ENCODE results near the gene SLK. TPM values are rescaled to one million over a fixed set of nuclear protein-coding genes. Genes with fewer than 3 reads are reported as not detected.

SLK gene
- total RNA-seq, 2 experiments from 2014 or later, result 19.4 to 19.9 TPM

DNA sequence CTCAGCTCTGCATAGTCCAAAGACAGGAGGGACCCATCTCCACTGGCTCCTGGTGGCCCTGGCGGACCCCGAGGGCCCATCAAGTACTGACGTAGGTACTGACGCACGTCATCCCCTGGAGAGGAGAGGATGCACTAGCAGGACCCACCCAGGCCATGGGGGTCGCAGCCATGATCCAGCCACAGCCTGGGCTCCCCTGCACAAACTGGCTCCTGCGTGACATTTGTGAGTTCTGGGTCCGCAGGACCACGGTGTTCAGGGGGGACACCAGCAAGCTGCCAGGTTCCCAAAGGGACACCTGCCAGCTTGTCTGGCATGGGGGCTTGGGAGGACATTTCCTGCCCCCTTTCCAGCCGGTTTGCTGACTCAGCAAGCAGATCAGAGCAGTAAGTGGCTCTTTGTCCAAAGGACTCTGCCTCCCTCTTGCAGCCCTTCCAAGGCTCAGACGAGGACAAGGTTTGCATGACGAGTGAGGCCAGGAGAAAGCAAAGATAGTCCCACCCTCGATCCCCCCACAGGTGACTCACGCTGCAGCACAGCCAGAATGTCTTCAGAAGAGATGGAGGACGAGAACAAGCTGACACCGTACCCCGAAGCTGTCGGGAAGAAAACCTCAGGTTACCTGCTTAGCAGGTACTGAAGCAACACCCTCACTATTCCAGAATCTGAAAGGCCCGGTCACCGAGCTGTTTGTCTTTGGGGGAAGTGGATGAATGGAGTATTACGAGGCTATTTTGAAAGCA lies 69.7 kb downstream of the SLK start:
- BruUV-seq (replicated peaks), result no TSS peak
- Histone ChIP-seq H3K4me3 (ENCODE audit: low read depth, low read length, poor library complexity, severe bottlenecking) (no peak overlapping the region), H3K79me2 (ENCODE audit: insufficient read depth, low read depth, low read length) (no peaks in the 10 kb centered on the region), H3K9me3 (ENCODE audit: low read length) (no peaks in the 10 kb centered on the region), H3K36me3 (ENCODE audit: insufficient read depth, low read length) (no peaks in the 10 kb centered on the region), H3K9me2 (ENCODE audit: insufficient read depth, low read length) (no peaks in the 10 kb centered on the region), H3K4me1 (ENCODE audit: insufficient read depth, low read length, poor library complexity, severe bottlenecking) (no peaks in the 10 kb centered on the region), H3K4me2 (ENCODE audit: low read length) (no peak overlapping the region), H2AFZ (ENCODE audit: low read length) (no peak overlapping the region), H4K20me1 (ENCODE audit: insufficient read depth, low read length) (no peaks in the 10 kb centered on the region), H3K27ac (ENCODE audit: low read depth, low read length, poor library complexity, severe bottlenecking) (no peak overlapping the region)
- intact Hi-C loops (cut with micrococcal nuclease; ENCODE audit: unreplicated experiment), result no loop called here
- TF ChIP-seq EZH2phosphoT487 (IDR thresholded peaks at IDR 0.05; ENCODE audit: borderline replicate concordance, low read depth, low read length), result no peak
- TF ChIP-seq, protein P1, sequence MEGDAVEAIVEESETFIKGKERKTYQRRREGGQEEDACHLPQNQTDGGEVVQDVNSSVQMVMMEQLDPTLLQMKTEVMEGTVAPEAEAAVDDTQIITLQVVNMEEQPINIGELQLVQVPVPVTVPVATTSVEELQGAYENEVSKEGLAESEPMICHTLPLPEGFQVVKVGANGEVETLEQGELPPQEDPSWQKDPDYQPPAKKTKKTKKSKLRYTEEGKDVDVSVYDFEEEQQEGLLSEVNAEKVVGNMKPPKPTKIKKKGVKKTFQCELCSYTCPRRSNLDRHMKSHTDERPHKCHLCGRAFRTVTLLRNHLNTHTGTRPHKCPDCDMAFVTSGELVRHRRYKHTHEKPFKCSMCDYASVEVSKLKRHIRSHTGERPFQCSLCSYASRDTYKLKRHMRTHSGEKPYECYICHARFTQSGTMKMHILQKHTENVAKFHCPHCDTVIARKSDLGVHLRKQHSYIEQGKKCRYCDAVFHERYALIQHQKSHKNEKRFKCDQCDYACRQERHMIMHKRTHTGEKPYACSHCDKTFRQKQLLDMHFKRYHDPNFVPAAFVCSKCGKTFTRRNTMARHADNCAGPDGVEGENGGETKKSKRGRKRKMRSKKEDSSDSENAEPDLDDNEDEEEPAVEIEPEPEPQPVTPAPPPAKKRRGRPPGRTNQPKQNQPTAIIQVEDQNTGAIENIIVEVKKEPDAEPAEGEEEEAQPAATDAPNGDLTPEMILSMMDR (conservative IDR thresholded peaks at IDR 0.05; ENCODE audit: low read length), result no peak
- DNase-seq (ENCODE audit: low spot score), result no peak
- CTCF ChIA-PET (ENCODE audit: unreplicated experiment), result no interaction called here
- POLR2A ChIA-PET, result interaction anchor here (0.5 to 0.6 kb wide), 2 partner anchors 77 to 154 kb away, joined by 3 to 5 read pairs; no protein-coding TSS in a partner anchor

DNA sequence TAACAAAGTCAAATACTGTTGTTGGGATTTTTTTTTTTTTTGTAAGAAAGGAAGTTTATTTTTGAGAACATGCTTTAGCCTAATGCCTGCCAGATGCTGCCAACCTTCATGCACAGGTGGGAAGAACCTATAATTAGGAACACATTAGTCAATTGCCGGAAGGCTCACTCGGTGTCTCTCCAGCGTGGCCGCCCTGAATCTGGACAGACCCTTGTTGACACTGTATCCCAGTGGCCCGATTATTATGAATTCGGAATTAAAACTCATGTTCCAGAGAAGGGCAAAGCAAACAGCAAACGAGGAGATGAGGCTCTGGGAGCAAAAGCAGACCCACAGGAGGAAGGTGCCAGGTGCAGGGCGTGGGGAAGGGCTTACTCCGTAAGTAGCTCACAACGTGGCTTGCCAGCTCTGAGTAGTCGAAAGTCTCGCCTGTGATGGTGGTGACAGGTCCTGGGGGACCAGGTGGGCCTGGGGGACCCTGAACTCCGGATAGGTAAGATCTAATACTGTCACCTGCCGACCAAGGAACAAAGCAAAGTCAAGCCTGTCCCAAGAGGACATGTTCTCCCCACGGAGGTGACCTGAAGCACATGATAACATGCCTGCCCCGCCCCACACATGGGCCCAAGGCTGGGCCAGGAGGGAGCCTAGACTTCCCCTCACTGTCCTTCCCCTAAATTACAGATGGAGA lies 70.5 kb downstream of the SLK start:
- intact Hi-C loops (cut with micrococcal nuclease; ENCODE audit: unreplicated experiment), result no loop called here
- no TSS peak for BruUV-seq (replicated peaks)
- Histone ChIP-seq H3K4me1 (ENCODE audit: insufficient read depth, low read length, poor library complexity, severe bottlenecking) (no peaks in the 10 kb centered on the region), H3K4me3 (ENCODE audit: low read depth, low read length, poor library complexity, severe bottlenecking) (no peak overlapping the region), H3K4me2 (ENCODE audit: low read length) (no peak overlapping the region), H3K9me2 (ENCODE audit: insufficient read depth, low read length) (no peaks in the 10 kb centered on the region), H3K36me3 (ENCODE audit: insufficient read depth, low read length) (no peaks in the 10 kb centered on the region), H3K9me3 (ENCODE audit: low read length) (no peaks in the 10 kb centered on the region), H4K20me1 (ENCODE audit: insufficient read depth, low read length) (no peaks in the 10 kb centered on the region), H3K79me2 (ENCODE audit: insufficient read depth, low read depth, low read length) (no peaks in the 10 kb centered on the region), H2AFZ (ENCODE audit: low read length) (no peak overlapping the region), H3K27ac (ENCODE audit: low read depth, low read length, poor library complexity, severe bottlenecking) (no peak overlapping the region)
- DNase-seq (ENCODE audit: low spot score), result no peak
- ChIA-PET CTCF (ENCODE audit: unreplicated experiment) (no interaction called here), POLR2A (interaction anchor here (0.6 kb wide), 1 partner anchor 76 kb away, joined by 3 read pairs; no protein-coding TSS in a partner anchor)
- TF ChIP-seq, protein P1 (conservative IDR thresholded peaks at IDR 0.05; ENCODE audit: low read length), result no peak
- no peak for TF ChIP-seq EZH2phosphoT487 (IDR thresholded peaks at IDR 0.05; ENCODE audit: borderline replicate concordance, low read depth, low read length)

DNA sequence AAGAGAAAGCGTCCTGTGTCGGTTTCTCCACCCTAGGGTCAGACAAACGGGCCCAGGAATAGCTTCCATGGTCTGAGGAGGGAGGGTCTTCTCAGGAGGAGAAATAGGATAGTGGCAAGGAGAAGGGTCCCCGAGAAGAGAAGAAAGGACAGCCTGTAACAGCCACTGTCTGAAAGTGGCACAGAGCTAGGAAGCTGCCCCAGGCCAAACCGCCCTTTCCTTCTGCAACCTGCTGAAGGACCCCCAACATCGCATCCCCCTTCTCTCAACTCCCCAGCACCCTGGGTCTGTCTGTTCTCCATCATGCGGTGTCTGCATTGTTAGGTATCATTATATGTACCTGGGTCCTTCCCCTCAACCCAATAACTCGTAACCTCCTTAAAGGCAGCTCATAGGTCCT lies 71.6 kb downstream of the SLK start:
- BruUV-seq (replicated peaks), result no TSS peak
- no peaks in the 10 kb centered on the region for H3K36me3 ChIP-seq (ENCODE audit: insufficient read depth, low read length)
- CTCF ChIA-PET (ENCODE audit: unreplicated experiment), result no interaction called here
- no peaks in the 10 kb centered on the region for H3K9me2 ChIP-seq (ENCODE audit: insufficient read depth, low read length)
- DNase-seq (ENCODE audit: low spot score), result no peak
- TF ChIP-seq, protein P1 (conservative IDR thresholded peaks at IDR 0.05; ENCODE audit: low read length), result no peak
- TF ChIP-seq EZH2phosphoT487 (IDR thresholded peaks at IDR 0.05; ENCODE audit: borderline replicate concordance, low read depth, low read length), result no peak
- no peak overlapping the region for H3K27ac ChIP-seq (ENCODE audit: low read depth, low read length, poor library complexity, severe bottlenecking)
- H4K20me1 ChIP-seq (ENCODE audit: insufficient read depth, low read length), result no peaks in the 10 kb centered on the region
- no peak overlapping the region for H2AFZ ChIP-seq (ENCODE audit: low read length)
- no peaks in the 10 kb centered on the region for H3K4me1 ChIP-seq (ENCODE audit: insufficient read depth, low read length, poor library complexity, severe bottlenecking)
- intact Hi-C loops (cut with micrococcal nuclease; ENCODE audit: unreplicated experiment), result no loop called here
- POLR2A ChIA-PET, result interaction anchor here (0.6 kb wide), 1 partner anchor 1113 kb away, joined by 3 read pairs; no protein-coding TSS in a partner anchor
- no peaks in the 10 kb centered on the region for H3K9me3 ChIP-seq (ENCODE audit: low read length)
- no peak overlapping the region for H3K4me2 ChIP-seq (ENCODE audit: low read length)
- no peak overlapping the region for H3K4me3 ChIP-seq (ENCODE audit: low read depth, low read length, poor library complexity, severe bottlenecking)
- no peaks in the 10 kb centered on the region for H3K79me2 ChIP-seq (ENCODE audit: insufficient read depth, low read depth, low read length)
